Measurements from ENCODE around the gene NPVF.

NPVF gene

DNA sequence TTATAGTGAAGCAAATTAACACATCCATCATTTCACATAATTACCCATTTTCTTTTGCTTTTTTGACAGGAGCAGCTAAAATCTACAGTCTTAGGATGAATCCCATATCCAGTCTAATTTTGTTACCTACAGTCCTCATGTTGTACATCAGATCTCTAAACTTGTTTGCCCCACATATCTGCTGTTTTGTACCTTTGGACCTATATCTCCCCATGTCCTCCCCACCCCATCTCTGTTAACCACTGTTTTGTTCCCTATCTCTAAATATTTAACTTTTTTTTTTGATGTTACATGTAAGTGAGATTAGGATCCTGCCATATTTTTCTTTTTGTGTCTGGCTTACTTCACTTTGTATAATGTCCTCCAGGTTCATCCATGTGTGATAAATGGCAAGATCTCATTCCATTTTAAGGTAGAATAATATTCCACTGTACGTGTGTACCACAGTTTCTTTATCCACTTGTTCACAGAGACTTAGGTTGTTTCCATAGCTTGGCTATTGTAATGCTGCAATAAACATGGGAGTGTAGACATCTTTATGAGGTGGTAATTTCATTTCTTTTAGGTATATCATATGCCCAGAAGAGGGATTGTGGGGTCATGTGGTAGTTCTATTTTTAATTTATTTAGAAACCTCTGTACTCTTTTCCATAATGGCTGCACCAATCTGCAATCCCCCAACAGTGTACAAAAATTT lies 19.6 kb downstream of the NPVF start:
- no peak for TF ChIP-seq GATA2 (IDR thresholded peaks at IDR 0.05; ENCODE audit: low read depth, low read length)
- no peak for TF ChIP-seq GATA3 (IDR thresholded peaks at IDR 0.05; ENCODE audit: low read depth, low read length)

DNA sequence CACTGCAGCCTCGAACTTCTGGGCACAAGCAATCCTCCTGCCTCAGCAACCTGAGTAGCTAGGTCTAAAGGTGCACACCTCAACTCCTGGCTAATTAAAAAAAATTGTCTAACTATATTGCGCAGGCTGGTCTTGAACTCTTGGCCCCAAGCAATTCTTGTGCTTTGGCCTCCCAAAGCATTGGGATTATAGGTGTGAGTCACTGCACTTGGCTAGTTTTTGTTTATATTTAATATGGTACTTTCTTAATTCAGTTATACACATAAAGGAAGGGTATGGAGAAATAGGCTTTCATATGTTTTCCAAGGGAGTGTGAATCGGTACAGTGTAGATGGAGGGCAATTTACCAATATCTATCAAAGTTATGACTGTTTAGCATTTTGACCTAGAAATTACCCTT lies 20.4 kb downstream of the NPVF start:
- no peak for TF ChIP-seq GATA3 (IDR thresholded peaks at IDR 0.05; ENCODE audit: low read depth, low read length)
- no peak for TF ChIP-seq GATA2 (IDR thresholded peaks at IDR 0.05; ENCODE audit: low read depth, low read length)

GRCh38 chr7:25206765-25207164 lies 21.5 kb downstream of the NPVF start:
- TF ChIP-seq GATA3 (IDR thresholded peaks at IDR 0.05; ENCODE audit: low read depth, low read length): no peak
- no peak for TF ChIP-seq GATA2 (IDR thresholded peaks at IDR 0.05; ENCODE audit: low read depth, low read length)

- no peak for TF ChIP-seq GATA3 (IDR thresholded peaks at IDR 0.05; ENCODE audit: low read depth, low read length)
Observed at GRCh38 chr7:25196132-25196896, 32.0 kb downstream of the NPVF start.

GRCh38 chr7:25194036-25194435 lies 34.2 kb downstream of the NPVF start:
- TF ChIP-seq GATA2 (IDR thresholded peaks at IDR 0.05; ENCODE audit: low read depth, low read length) (no peak), GATA3 (IDR thresholded peaks at IDR 0.05; ENCODE audit: low read depth, low read length) (no peak)

DNA sequence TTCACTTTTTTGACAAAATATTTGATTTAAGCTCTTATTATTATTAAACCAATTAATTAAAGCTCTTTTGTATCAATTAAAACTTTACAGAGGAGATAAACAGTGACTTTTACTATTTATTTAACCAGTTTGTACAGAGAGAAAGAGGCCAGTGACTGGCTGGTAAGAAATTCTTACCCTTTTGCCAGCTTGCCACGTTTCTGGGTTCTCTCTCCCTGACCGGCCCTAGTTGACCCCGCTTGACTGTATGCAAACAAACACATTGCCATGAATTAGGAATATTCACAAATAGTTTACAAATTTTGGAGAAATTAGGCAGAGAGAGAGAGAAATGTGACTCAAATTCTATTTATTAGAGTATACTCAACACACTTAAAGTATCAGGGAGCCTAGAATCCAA lies 36.2 kb downstream of the NPVF start:
- TF ChIP-seq GATA2 (IDR thresholded peaks at IDR 0.05; ENCODE audit: low read depth, low read length): no peak
- no peak for TF ChIP-seq GATA3 (IDR thresholded peaks at IDR 0.05; ENCODE audit: low read depth, low read length)

DNA sequence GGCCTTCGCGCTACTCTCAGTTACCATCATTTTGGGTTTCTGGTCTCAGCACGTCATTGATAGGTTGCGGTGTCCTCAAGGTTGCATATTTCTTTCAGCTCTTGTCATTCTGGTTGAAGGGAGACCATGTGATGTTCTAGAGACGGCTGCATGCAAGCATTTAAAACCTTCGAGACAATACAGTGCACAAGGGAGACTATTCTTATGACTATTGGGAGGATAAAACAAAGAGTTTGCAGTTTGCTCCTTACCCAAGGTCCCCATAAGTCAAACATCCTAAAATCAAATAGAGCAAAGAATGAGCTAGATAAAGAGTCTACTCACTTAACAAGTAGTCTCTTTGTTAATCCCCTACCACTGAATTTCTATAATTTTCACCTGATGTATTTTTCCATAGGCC lies 39.1 kb downstream of the NPVF start:
- no peak for TF ChIP-seq GATA3 (IDR thresholded peaks at IDR 0.05; ENCODE audit: low read depth, low read length)

- no peak for TF ChIP-seq GATA2 (IDR thresholded peaks at IDR 0.05; ENCODE audit: low read depth, low read length)
- no peak for TF ChIP-seq GATA3 (IDR thresholded peaks at IDR 0.05; ENCODE audit: low read depth, low read length)
Observed at GRCh38 chr7:25187932-25188331, 40.4 kb downstream of the NPVF start.

DNA sequence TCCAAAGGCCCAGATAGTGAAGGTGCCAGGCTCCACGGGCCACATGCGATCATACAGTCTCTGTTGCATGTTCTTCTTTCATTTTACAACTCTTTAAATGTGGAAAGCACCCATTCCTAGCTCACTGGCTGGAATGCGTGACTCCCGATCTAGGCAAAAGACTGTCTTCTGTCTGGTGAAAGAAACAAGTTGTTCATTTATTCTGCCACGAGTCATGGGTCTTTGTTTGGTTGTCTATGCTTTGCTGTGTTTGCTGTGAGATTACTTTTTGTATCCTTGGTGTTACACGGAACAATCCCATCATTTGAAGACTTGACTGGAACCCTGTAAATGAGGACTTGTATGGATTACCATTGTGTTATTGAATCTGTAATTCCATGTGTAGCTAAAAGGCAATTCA lies 41.9 kb downstream of the NPVF start:
- TF ChIP-seq GATA3 (IDR thresholded peaks at IDR 0.05; ENCODE audit: low read depth, low read length): no peak
- no peak for TF ChIP-seq GATA2 (IDR thresholded peaks at IDR 0.05; ENCODE audit: low read depth, low read length)

DNA sequence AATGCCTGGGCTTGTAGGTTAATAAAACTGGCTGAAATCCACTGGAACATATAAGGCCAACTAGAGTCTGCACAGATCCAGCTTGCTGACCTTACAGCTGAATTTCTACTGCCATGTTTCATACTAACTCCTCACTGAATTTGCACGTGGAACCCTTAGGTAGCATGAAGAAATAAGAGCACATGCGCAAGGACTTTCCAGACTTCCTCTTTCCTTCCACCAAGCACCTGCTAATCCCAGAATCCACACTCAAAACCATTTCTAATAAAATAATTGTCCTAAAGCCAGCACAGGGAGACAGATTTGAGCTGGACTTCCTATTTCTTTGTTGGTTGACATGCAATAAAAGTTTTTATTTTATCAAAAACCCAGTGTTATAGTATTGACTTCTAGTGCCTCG lies 46.8 kb downstream of the NPVF start:
- TF ChIP-seq GATA2 (IDR thresholded peaks at IDR 0.05; ENCODE audit: low read depth, low read length) (no peak), GATA3 (IDR thresholded peaks at IDR 0.05; ENCODE audit: low read depth, low read length) (no peak)

DNA sequence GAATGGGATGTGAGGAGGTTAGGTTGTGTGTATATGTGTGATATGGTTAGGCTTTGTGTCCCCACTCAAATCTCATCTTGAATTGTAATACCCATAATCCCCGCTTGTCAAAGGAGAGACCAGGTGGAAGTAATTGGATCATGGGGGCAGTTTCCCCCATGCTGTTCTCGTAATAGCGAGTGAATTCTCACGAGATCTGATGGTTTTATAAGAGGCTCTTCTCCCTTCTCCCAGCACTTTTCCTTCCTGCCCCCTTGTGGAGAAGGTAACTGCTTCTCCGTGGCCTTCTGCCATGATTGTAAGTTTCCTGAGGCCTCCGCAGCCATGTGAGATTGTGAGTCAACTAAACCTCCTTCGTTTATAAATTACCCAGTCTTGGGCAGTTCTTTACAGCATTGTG lies 47.3 kb downstream of the NPVF start:
- TF ChIP-seq GATA2 (IDR thresholded peaks at IDR 0.05; ENCODE audit: low read depth, low read length) (no peak), GATA3 (IDR thresholded peaks at IDR 0.05; ENCODE audit: low read depth, low read length) (no peak)

DNA sequence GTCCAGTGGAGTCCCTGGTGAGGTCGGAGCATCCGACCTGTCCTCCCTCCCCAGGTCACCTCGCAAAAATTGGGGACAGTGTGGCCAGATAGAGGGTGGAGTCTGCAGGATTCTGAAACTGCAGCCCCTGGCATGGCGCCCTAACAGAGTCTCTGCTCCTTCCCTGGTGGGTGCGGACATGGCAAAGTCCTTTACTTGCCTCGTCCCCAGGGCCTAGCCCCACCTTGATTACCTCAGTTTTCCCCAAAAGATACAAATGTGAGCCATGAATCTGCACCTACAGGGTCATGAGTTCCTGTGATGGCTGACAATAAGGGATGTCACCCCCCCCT lies 47.7 kb downstream of the NPVF start:
- TF ChIP-seq GATA3 (IDR thresholded peaks at IDR 0.05; ENCODE audit: low read depth, low read length) (no peak), GATA2 (IDR thresholded peaks at IDR 0.05; ENCODE audit: low read depth, low read length) (no peak)

GRCh38 chr7:25179771-25180591 lies 48.3 kb downstream of the NPVF start:
- TF ChIP-seq GATA2 (IDR thresholded peaks at IDR 0.05; ENCODE audit: low read depth, low read length) (no peak), GATA3 (IDR thresholded peaks at IDR 0.05; ENCODE audit: low read depth, low read length) (no peak)

GRCh38 chr7:25179325-25179724 lies 49.0 kb downstream of the NPVF start:
- TF ChIP-seq GATA3 (IDR thresholded peaks at IDR 0.05; ENCODE audit: low read depth, low read length) (no peak), GATA2 (IDR thresholded peaks at IDR 0.05; ENCODE audit: low read depth, low read length) (no peak)

Measured in SH-SY5Y (cell line).